GM12878 (cell line): Measurements from ENCODE around the gene ACVR1. TPM values are rescaled to one million over a fixed set of nuclear protein-coding genes. Genes with fewer than 3 reads are reported as not detected.

Experiments
- ATAC-seq: fragments of 200-7000 bp; cut with Tn5 transposase; 3 replicates; pipeline ENCODE4 v1.9.1; 2020; ENCODE audit warnings: mild to moderate bottlenecking, moderate library complexity
- BruUV-seq: library from RNA; stranded (reverse); fragments of 400-500 nt; replicated peaks from 2 replicates; lab custom pipeline; 2021; lab: Mats Ljungman, UMichigan
- CTCF ChIA-PET: fragments of 300-600 bp; sonication (Branson Sonifier 250); formaldehyde crosslinking; extraction: SDS; loops from one replicate; lab custom pipeline; 2021; ENCODE audit warnings: inconsistent platforms; lab: Yijun Ruan, JAX
- POLR2A ChIA-PET: fragments of 350-600 bp; formaldehyde crosslinking; extraction: SDS; loops from one replicate; lab custom pipeline; 2021; ENCODE audit warnings: inconsistent platforms; lab: Charles Lee
- RAD21 ChIA-PET: fragments of 300-600 bp; sonication (Branson Sonifier 250); formaldehyde crosslinking; loops from one replicate; lab custom pipeline; 2023; ENCODE audit warnings: antibody characterized with exemption; ENCODE audit not compliant: unreplicated experiment; lab: Charles Lee
- SMC1A ChIA-PET: fragments of 300-600 bp; sonication (Branson Sonifier 250); formaldehyde crosslinking; loops from one replicate; lab custom pipeline; 2023; ENCODE audit not compliant: unreplicated experiment, uncharacterized antibody; lab: Charles Lee
- DNase-seq: peaks from one replicate; pipeline ENCODE4 v3.0.0-alpha.2; 2011; ENCODE audit warnings: low read depth, low spot score
- FAIRE-seq: peaks from 3 replicates; lab custom pipeline; 2011; peaks lifted over from hg19 to GRCh38; lab: Jason Lieb, UNC
- H2AFZ ChIP-seq: 2 replicates; pipeline ENCODE4 v1.6.0; 2011; ENCODE audit warnings: low read depth, low read length, control low read depth; ENCODE audit not compliant: control insufficient read depth
- H3K27ac ChIP-seq: 2 replicates; pipeline ENCODE4 v1.5.1; 2011; ENCODE audit warnings: control low read depth; ENCODE audit not compliant: control insufficient read depth, insufficient read depth
- H3K27me3 ChIP-seq, 2 experiments: replicated peaks in 1 of 2; 2 replicates each; pipeline versions ENCODE4 v1.6.0 to v1.6.1; 2011; ENCODE audit warnings: low read length in 1 of 2; ENCODE audit not compliant: control insufficient read depth in 2 of 2, insufficient read depth in 2 of 2
- H3K36me3 ChIP-seq, 2 experiments: 2 replicates each; pipeline ENCODE4 v1.5.1; 2011; ENCODE audit warnings: low read length in 1 of 2; ENCODE audit not compliant: control insufficient read depth in 2 of 2, insufficient read depth in 2 of 2
- H3K4me1 ChIP-seq: 2 replicates; pipeline ENCODE4 v1.6.1; 2011; ENCODE audit warnings: mild to moderate bottlenecking, low read length, moderate library complexity, mixed read lengths; ENCODE audit not compliant: control insufficient read depth, insufficient read depth
- H3K4me2 ChIP-seq: 2 replicates; pipeline ENCODE4 v1.6.0; 2011; ENCODE audit warnings: control low read depth; ENCODE audit not compliant: control insufficient read depth, insufficient read depth
- H3K4me3 ChIP-seq: fragments of 200-600 bp; sonication (generic); 2 replicates; pipeline ENCODE4 v1.5.1; 2016
- H3K79me2 ChIP-seq: 2 replicates; pipeline ENCODE4 v1.6.0; 2011; ENCODE audit warnings: low read length; ENCODE audit not compliant: control insufficient read depth, insufficient read depth
- H3K9ac ChIP-seq: 2 replicates; pipeline ENCODE4 v1.8.0; 2011; ENCODE audit warnings: low read length, control low read depth, mixed read lengths; ENCODE audit not compliant: control insufficient read depth, insufficient read depth
- H3K9me3 ChIP-seq: replicated peaks from 3 replicates; pipeline ENCODE4 v1.5.1; 2011; ENCODE audit warnings: mild to moderate bottlenecking, low read length; ENCODE audit not compliant: control insufficient read depth, insufficient read depth
- H4K20me1 ChIP-seq: 2 replicates; pipeline ENCODE4 v1.6.0; 2011; ENCODE audit not compliant: control insufficient read depth, insufficient read depth
- CBFB ChIP-seq: IDR thresholded peaks from 2 replicates; pipeline ENCODE4 v1.6.1; 2016; ENCODE audit warnings: antibody characterized with exemption, low read depth
- ELK1 ChIP-seq: IDR thresholded peaks from 2 replicates; pipeline ENCODE4 v1.6.1; 2012; ENCODE audit warnings: low read depth, low read length, improper control_type of control experiment
- ESRRA ChIP-seq: IDR thresholded peaks from 2 replicates; pipeline ENCODE4 v1.6.1; 2012; ENCODE audit warnings: mild to moderate bottlenecking, low read length, improper control_type of control experiment
- GABPA ChIP-seq: IDR thresholded peaks from 2 replicates; pipeline ENCODE4 v1.6.1; 2014; ENCODE audit warnings: antibody characterized with exemption, low read depth, mild to moderate bottlenecking, inconsistent platforms
- IKZF1 ChIP-seq: fragments of 450-650 bp; conservative IDR thresholded peaks from 2 replicates; pipeline ENCODE4 v1.6.1; 2017; ENCODE audit warnings: antibody characterized with exemption, mild to moderate bottlenecking
- NFIC ChIP-seq: IDR thresholded peaks from 2 replicates; pipeline ENCODE4 v1.6.1; 2012; ENCODE audit warnings: low read depth, mild to moderate bottlenecking, inconsistent platforms, low read length, moderate library complexity
- NRF1 ChIP-seq: conservative IDR thresholded peaks from 2 replicates; pipeline ENCODE4 v1.6.1; 2011; ENCODE audit warnings: mild to moderate bottlenecking, low read depth, low read length, improper control_type of control experiment
- SREBF1 ChIP-seq: IDR thresholded peaks from 2 replicates; pipeline ENCODE4 v1.6.1; 2012; ENCODE audit warnings: mild to moderate bottlenecking, low read length
- YBX1 ChIP-seq: fragments of 450-650 bp; IDR thresholded peaks from 2 replicates; pipeline ENCODE4 v1.6.1; 2016; ENCODE audit warnings: antibody characterized with exemption
- YY1 ChIP-seq: IDR thresholded peaks from 2 replicates; pipeline ENCODE4 v1.6.1; 2011; ENCODE audit warnings: low read depth, mild to moderate bottlenecking, low read length
- ZNF24 ChIP-seq: fragments of 450-650 bp; IDR thresholded peaks from 2 replicates; pipeline ENCODE4 v1.6.1; 2017; ENCODE audit warnings: antibody characterized with exemption, mild to moderate bottlenecking
- WGBS: methylation state at CpG from one replicate; pipeline ENCODE4 v1.1.6; 2016; ENCODE audit warnings: low lambda C conversion rate; ENCODE audit not compliant: insufficient replicate concordance, insufficient coverage; ENCODE audit errors: missing lambda C conversion rate; 5-methylcytosine and 5-hydroxymethylcytosine counted together
- in situ Hi-C: fragments of 300-500 bp; cut with MboI; formaldehyde crosslinking; loops from 9 replicates; pipeline ENCODE4 v1.14.3; 2018; ENCODE audit warnings: mixed read lengths
- intact Hi-C: fragments of 100-400 bp; cut with micrococcal nuclease; formaldehyde crosslinking; loops from one replicate; pipeline ENCODE4 v1.14.2; 2022; ENCODE audit not compliant: unreplicated experiment
- polyA plus RNA-seq, 11 experiments: library from polyadenylated mRNA; depleted of rRNA in 4 of 11; unstranded in 6 of 11; stranded (reverse) in 5 of 11; fragments of >200 nt; fragmentation: Nextera tagmentation in 4 of 11; fragmentation: Illumina TruSeq in 1 of 11; extraction: Ambion mirVana in 4 of 11; extraction: Trizol in 1 of 11; gene quantifications; 1 replicate in 1 of 11; 2 replicates in 10 of 11; pipeline versions ENCODE4 v1.2.1 to v1.2.3, GENCODE V29; 2011 to 2016; ENCODE audit warnings: inconsistent platforms in 2 of 11, missing spikeins in 2 of 11, low read depth in 1 of 11
- total RNA-seq, 4 experiments: library from RNA; depleted of rRNA in 3 of 4; stranded (reverse); fragments of >200 nt in 3 of 4; fragmentation: Illumina TruSeq in 1 of 4; extraction: Trizol in 1 of 4; gene quantifications; 2 replicates each; pipeline versions ENCODE4 v1.2.1 to v1.2.3, GENCODE V29; 2013 to 2021
- TF ChIP-seq, protein P1 (sequence below): fragments of 450-650 bp; IDR thresholded peaks from 2 replicates; pipeline ENCODE4 v1.6.1; 2017; ENCODE audit warnings: mild to moderate bottlenecking
- TF ChIP-seq, protein P2 (sequence below): fragments of 450-650 bp; IDR thresholded peaks from 2 replicates; pipeline ENCODE4 v1.6.1; 2014; ENCODE audit warnings: mild to moderate bottlenecking

The ACVR1 gene
- total and polyA plus RNA-seq, 10 of the 15 experiments (the other 5 are each of a cell fraction or from before 2014, with no cell fraction given) = 0.06 to 0.24 (median 0.14) TPM; not detected in 4

DNA sequence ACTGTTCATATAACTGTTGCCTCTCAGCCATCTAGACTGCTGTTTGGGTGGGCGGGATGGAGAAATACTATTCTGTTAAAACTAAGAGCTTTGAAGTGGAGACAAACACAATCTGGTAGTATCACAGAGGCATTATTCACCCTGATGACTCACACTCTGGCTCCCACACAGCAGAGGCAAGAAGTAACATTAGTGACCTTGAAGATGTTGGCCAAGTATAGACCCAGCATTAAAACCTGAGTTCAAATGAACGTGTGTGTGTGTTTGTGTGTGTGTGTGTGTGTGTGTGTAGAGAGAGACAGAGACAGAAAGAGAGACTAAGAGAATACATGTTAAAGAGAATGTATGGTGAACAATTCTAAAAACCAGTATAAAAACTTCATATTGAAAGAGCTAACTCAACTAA, 22.5 kb upstream of the ACVR1 start:
- SMC1A ChIA-PET = interaction anchor here (0.9 kb wide), 1 partner anchor 597 kb away, joined by 3 read pairs; no protein-coding TSS in a partner anchor
- RAD21 ChIA-PET = no interaction called here
- H3K4me3 ChIP-seq = no peak overlapping the region
- FAIRE-seq (no peak), DNase-seq (no peak), ATAC-seq (no peak)
- no peaks in the 10 kb centered on the region for H3K36me3 ChIP-seq
- no peak overlapping the region for H3K9ac ChIP-seq
- no peak overlapping the region for H2AFZ ChIP-seq
- TF ChIP-seq YY1 = no peak
- no peak for TF ChIP-seq ZNF24
- TF ChIP-seq CBFB = no peak
- TF ChIP-seq YBX1 = no peak
- no peak for TF ChIP-seq SREBF1
- TF ChIP-seq ELK1 = no peak
- TF ChIP-seq, protein P1, sequence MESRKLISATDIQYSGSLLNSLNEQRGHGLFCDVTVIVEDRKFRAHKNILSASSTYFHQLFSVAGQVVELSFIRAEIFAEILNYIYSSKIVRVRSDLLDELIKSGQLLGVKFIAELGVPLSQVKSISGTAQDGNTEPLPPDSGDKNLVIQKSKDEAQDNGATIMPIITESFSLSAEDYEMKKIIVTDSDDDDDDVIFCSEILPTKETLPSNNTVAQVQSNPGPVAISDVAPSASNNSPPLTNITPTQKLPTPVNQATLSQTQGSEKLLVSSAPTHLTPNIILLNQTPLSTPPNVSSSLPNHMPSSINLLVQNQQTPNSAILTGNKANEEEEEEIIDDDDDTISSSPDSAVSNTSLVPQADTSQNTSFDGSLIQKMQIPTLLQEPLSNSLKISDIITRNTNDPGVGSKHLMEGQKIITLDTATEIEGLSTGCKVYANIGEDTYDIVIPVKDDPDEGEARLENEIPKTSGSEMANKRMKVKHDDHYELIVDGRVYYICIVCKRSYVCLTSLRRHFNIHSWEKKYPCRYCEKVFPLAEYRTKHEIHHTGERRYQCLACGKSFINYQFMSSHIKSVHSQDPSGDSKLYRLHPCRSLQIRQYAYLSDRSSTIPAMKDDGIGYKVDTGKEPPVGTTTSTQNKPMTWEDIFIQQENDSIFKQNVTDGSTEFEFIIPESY = no peak
- TF ChIP-seq NRF1 = no peak
- no peak for TF ChIP-seq ESRRA
- TF ChIP-seq, protein P2, sequence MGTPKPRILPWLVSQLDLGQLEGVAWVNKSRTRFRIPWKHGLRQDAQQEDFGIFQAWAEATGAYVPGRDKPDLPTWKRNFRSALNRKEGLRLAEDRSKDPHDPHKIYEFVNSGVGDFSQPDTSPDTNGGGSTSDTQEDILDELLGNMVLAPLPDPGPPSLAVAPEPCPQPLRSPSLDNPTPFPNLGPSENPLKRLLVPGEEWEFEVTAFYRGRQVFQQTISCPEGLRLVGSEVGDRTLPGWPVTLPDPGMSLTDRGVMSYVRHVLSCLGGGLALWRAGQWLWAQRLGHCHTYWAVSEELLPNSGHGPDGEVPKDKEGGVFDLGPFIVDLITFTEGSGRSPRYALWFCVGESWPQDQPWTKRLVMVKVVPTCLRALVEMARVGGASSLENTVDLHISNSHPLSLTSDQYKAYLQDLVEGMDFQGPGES = no peak
- TF ChIP-seq IKZF1 = no peak
- TF ChIP-seq GABPA = no peak
- no peak for TF ChIP-seq NFIC
- peaks cover 5% of the 10 kb centered on the region for H3K4me1 ChIP-seq
- no peaks in the 10 kb centered on the region for H4K20me1 ChIP-seq
- 0% methylated on average over 2 of the region's 2 CpGs for WGBS
- POLR2A ChIA-PET = no interaction called here
- no peaks in the 10 kb centered on the region for H3K27me3 ChIP-seq
- H3K27ac ChIP-seq = no peak overlapping the region
- intact Hi-C loops (no loop called here), in situ Hi-C loops (no loop called here)
- no peaks in the 10 kb centered on the region for H3K9me3 ChIP-seq
- BruUV-seq = no TSS peak
- H3K79me2 ChIP-seq = no peaks in the 10 kb centered on the region
- CTCF ChIA-PET = interaction anchor here (0.7 kb wide), 1 partner anchor 400 kb away, joined by 3 read pairs; no protein-coding TSS in a partner anchor
- H3K4me2 ChIP-seq = peak overlapping the region; percentile 26; the same call in 1 of the 2 replicates
